GM20431 (cell line): ENCODE data around the gene TGFBR3.

Experiments
- in situ Hi-C: fragments of 300-500 bp; cut with MseI, MboI; formaldehyde crosslinking; loops from one replicate; pipeline ENCODE4 v1.15.0; 2020; ENCODE audit warnings: low sequenced_read_pairs; ENCODE audit not compliant: unreplicated experiment

The TGFBR3 gene

GRCh38 chr1:91885213-91885715 is 687 bp downstream of the TGFBR3 start:
- in situ Hi-C loops, result no loop called here

GRCh38 chr1:91884459-91885212 is 1.3 kb downstream of the TGFBR3 start:
- in situ Hi-C loops, result no loop called here

- in situ Hi-C loops, result no loop called here
Observed at GRCh38 chr1:91883470-91883869, 2.5 kb downstream of the TGFBR3 start.

GRCh38 chr1:91881280-91881679 is 4.7 kb downstream of the TGFBR3 start:
- in situ Hi-C loops, result no loop called here

- in situ Hi-C loops, result no loop called here
Observed at GRCh38 chr1:91879733-91880132, 6.2 kb downstream of the TGFBR3 start.

GRCh38 chr1:91877574-91878208 is 8.3 kb downstream of the TGFBR3 start:
- in situ Hi-C loops, result no loop called here

- in situ Hi-C loops, result no loop called here
Observed at GRCh38 chr1:91876781-91877573, 9.0 kb downstream of the TGFBR3 start.

GRCh38 chr1:91876040-91876470 is 9.9 kb downstream of the TGFBR3 start:
- in situ Hi-C loops, result no loop called here

GRCh38 chr1:91874167-91874566 is 11.8 kb downstream of the TGFBR3 start:
- in situ Hi-C loops, result no loop called here

GRCh38 chr1:91872559-91873081 is 13.3 kb downstream of the TGFBR3 start:
- in situ Hi-C loops, result no loop called here

GRCh38 chr1:91872000-91872399 is 14.0 kb downstream of the TGFBR3 start:
- in situ Hi-C loops, result no loop called here

- in situ Hi-C loops, result no loop called here
Observed at GRCh38 chr1:91870322-91870721, 15.6 kb downstream of the TGFBR3 start.

GRCh38 chr1:91866425-91866824 is 19.5 kb downstream of the TGFBR3 start:
- in situ Hi-C loops, result no loop called here

GRCh38 chr1:91864017-91864700 is 21.8 kb downstream of the TGFBR3 start:
- in situ Hi-C loops, result no loop called here

GRCh38 chr1:91863498-91863897 is 22.5 kb downstream of the TGFBR3 start:
- in situ Hi-C loops, result no loop called here

GRCh38 chr1:91862120-91862519 is 23.8 kb downstream of the TGFBR3 start:
- in situ Hi-C loops, result no loop called here

GRCh38 chr1:91857557-91858239 is 28.3 kb downstream of the TGFBR3 start:
- in situ Hi-C loops, result no loop called here

- in situ Hi-C loops, result no loop called here
Observed at GRCh38 chr1:91856996-91857395, 29.0 kb downstream of the TGFBR3 start.

GRCh38 chr1:91854852-91855534 is 31.0 kb downstream of the TGFBR3 start:
- in situ Hi-C loops, result no loop called here
